Natural killer cell (primary cell): ENCODE results near the gene CCDC57. TPM values are rescaled to one million over a fixed set of nuclear protein-coding genes. Genes with fewer than 3 reads are reported as not detected.

Experiments used
- ATAC-seq, 3 donors: fragments of 150-1000 bp in 2 of 3; fragments of 200-7000 bp in 1 of 3; cut with Tn5 transposase; 1 replicate in 1 of 3; 2 replicates in 2 of 3; pipeline ENCODE4 v1.10.0; 2021; ENCODE audit warnings: mild to moderate bottlenecking in 2 of 3, moderate library complexity in 2 of 3
- DNase-seq, 2 donors: peaks; one replicate each; pipeline versions ENCODE4 v3.0.0 to v3.0.0-alpha.2; 2013 to 2021; ENCODE audit warnings: mixed read lengths in 1 of 2
- H3K27ac ChIP-seq: one replicate; pipeline ENCODE4 v1.5.1; 2013; ENCODE audit warnings: mild to moderate bottlenecking, low read length
- H3K27me3 ChIP-seq: one replicate; pipeline ENCODE4 v1.6.1; 2013; ENCODE audit warnings: low read length; ENCODE audit not compliant: control insufficient read depth, insufficient read depth
- H3K36me3 ChIP-seq: one replicate; pipeline ENCODE4 v1.6.1; 2013; ENCODE audit warnings: low read length; ENCODE audit not compliant: control insufficient read depth, insufficient read depth
- H3K4me1 ChIP-seq: one replicate; pipeline ENCODE4 v1.6.1; 2013; ENCODE audit warnings: low read length; ENCODE audit not compliant: control insufficient read depth, insufficient read depth
- H3K4me3 ChIP-seq: one replicate; pipeline ENCODE4 v1.5.1; 2013; ENCODE audit warnings: low read length
- H3K9me3 ChIP-seq: one replicate; pipeline ENCODE4 v1.6.1; 2013; ENCODE audit warnings: low read length; ENCODE audit not compliant: control insufficient read depth, insufficient read depth
- H3K27ac Mint-ChIP-seq, 2 donors: one replicate each; pipeline ENCODE4 v1.8.0; 2022; ENCODE audit warnings: mild to moderate bottlenecking in 2 of 2, mixed read lengths in 2 of 2, moderate library complexity in 1 of 2
- H3K27me3 Mint-ChIP-seq, 2 donors: one replicate each; pipeline ENCODE4 v1.8.0; 2022; ENCODE audit warnings: low read depth in 2 of 2, mixed read lengths in 2 of 2
- H3K36me3 Mint-ChIP-seq: one replicate; pipeline ENCODE4 v1.8.0; 2022; ENCODE audit warnings: mixed read lengths
- H3K4me1 Mint-ChIP-seq, 2 donors: one replicate each; pipeline ENCODE4 v1.8.0; 2022; ENCODE audit warnings: mixed read lengths in 2 of 2
- H3K4me3 Mint-ChIP-seq: one replicate; pipeline ENCODE4 v1.8.0; 2022; ENCODE audit warnings: mild to moderate bottlenecking, moderate library complexity, mixed read lengths
- H3K9me3 Mint-ChIP-seq, 2 donors: one replicate each; pipeline ENCODE4 v1.8.0; 2022; ENCODE audit warnings: mixed read lengths in 2 of 2
- CTCF ChIP-seq: fragments of 200-600 bp; IDR thresholded peaks from one replicate; pipeline ENCODE4 v1.8.0; 2022; ENCODE audit warnings: antibody characterized with exemption
- WGBS: methylation state at CpG from one replicate; pipeline ENCODE4 v1.1.7; 2013; ENCODE audit warnings: missing lambda C conversion rate; ENCODE audit not compliant: insufficient coverage; 5-methylcytosine and 5-hydroxymethylcytosine counted together
- intact Hi-C: fragments of 100-400 bp; cut with micrococcal nuclease; formaldehyde crosslinking; loops from one replicate; pipeline ENCODE4 v1.14.2; 2022
- total RNA-seq, 4 donors: library from RNA; stranded (reverse); fragments of 120-200 nt in 1 of 4; gene quantifications; one replicate each; pipeline versions ENCODE4 v1.2.3 to v1.2.4, GENCODE V29; 2013 to 2022

Gene CCDC57
- total RNA-seq, 3 donors from 2014 or later (not counting 1 experiment from before 2014, with no cell fraction given) = 69.7 to 79.2 (median 75.1) TPM

DNA sequence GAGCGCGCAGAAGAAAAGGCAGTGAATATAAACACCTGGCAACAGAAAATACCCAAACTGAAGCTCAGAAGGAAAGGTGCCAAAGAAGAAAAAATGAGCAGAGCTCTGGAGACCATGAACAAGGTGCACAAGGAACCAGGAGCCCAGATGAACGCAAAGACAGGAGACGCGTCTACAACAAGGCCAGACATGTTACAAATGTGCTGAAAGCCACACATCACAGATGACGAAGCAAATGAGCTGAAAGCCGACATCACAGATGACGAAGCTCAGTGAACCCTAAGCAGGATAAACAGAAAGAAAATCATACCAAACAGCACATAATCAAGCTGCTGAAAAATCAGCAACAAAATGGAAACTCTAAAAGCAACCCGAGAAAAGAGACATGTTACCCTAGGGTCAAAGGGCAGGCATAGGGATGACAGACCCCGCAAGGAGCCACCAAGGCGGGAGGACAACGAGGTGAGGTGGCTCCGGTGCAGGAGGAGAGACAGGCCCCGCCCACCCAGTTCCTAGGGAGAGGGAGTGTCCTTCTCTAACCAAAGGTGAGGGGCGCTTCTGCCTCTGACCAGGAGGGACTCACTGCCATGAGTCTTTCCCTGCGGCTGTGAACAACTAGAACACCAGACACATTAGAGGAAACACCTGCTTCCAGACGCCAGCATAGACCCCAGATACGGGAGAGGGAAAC, 39.1 kb downstream of the CCDC57 start:
- WGBS = 90% methylated on average over 18 of the region's 18 CpGs
- no peak overlapping the region for H3K4me3 Mint-ChIP-seq
- DNase-seq (no peak), ATAC-seq (no peak)
- Histone ChIP-seq H3K4me3 (no peak overlapping the region), H3K36me3 (peaks cover 6% of the 10 kb centered on the region), H3K4me1 (no peaks in the 10 kb centered on the region), H3K27me3 (no peaks in the 10 kb centered on the region), H3K9me3 (no peaks in the 10 kb centered on the region), H3K27ac (no peak overlapping the region)
- no peaks in the 10 kb centered on the region for H3K4me1 Mint-ChIP-seq
- H3K27me3 Mint-ChIP-seq = no peaks in the 10 kb centered on the region
- no peaks in the 10 kb centered on the region for H3K36me3 Mint-ChIP-seq
- no peaks in the 10 kb centered on the region for H3K9me3 Mint-ChIP-seq
- intact Hi-C loops = no loop called here
- TF ChIP-seq CTCF = no peak
- H3K27ac Mint-ChIP-seq = no peak overlapping the region

DNA sequence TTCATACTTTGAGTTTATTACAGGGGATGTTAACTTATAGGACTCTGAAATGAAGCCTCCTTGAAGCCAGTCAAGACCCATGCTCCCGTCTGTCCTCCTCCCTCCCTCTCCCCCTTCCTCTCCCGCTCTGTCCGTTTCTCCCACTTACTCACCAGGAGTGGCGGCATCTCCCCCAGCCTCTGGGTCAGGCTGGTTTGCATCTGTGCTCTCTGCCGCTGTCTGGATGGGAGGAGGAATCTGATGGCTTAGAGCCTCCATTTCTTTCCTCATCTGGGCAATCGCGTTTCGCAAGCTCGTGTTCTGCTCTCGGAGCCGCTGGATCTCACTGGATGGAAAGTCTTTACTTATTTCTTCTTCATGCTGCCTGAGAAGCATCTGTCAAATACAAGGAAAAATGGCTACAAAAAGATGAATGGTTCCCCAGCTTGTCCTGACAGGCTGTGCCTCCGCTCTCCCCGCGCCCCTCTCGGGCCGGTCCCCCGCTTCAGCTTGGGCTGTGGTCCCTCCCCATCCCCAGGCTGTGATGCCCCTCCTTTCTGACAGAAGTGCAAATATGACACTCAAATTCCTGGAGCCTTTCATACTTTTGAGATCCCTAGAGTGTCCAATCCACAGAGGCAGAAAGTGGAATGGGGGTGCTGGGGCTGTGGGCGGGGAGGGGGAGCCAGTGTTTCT, 40.0 kb downstream of the CCDC57 start:
- H3K36me3 Mint-ChIP-seq = no peaks in the 10 kb centered on the region
- no peaks in the 10 kb centered on the region for H3K27me3 Mint-ChIP-seq
- Histone ChIP-seq H3K4me3 (no peak overlapping the region), H3K9me3 (no peaks in the 10 kb centered on the region), H3K27ac (no peak overlapping the region), H3K4me1 (no peaks in the 10 kb centered on the region), H3K36me3 (peaks cover 3% of the 10 kb centered on the region), H3K27me3 (no peaks in the 10 kb centered on the region)
- H3K9me3 Mint-ChIP-seq = no peaks in the 10 kb centered on the region
- TF ChIP-seq CTCF = no peak
- ATAC-seq (no peak), DNase-seq (no peak)
- H3K27ac Mint-ChIP-seq = no peak overlapping the region
- intact Hi-C loops = no loop called here
- over 99% methylated on average over 16 of the region's 18 CpGs for WGBS
- no peaks in the 10 kb centered on the region for H3K4me1 Mint-ChIP-seq
- H3K4me3 Mint-ChIP-seq = no peak overlapping the region

DNA sequence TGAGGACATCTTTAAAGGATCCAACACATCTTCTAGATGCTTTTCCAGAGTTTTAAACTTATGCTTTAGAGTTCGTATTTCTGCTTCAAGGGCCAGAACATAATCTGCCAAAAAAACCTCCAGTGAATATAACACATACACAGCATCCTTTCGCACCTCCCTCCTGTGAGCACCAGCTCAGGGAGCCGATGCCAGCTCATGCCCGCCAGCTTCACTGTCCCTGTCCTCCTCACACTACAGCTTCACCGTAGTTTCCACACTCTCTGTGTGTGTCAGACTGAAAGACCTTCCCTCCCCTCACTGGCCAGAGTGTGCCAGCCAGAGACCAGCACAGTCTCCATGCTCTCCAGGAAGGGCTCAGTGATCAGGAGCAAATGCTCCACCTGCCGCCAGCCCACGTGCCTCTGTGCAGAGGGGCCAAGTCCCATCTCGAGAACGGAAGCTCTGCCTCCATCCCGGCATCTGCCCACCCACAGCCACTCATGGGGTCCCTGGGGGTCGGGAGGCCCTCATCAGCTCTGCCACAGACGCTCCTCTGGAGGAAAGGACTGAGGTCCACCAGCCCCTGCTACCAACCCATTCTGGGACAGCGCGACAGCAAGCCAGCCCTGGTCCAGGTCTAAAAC, 40.8 kb downstream of the CCDC57 start:
- DNase-seq = no peak
- 92% methylated on average over 14 of the region's 14 CpGs for WGBS
- Histone ChIP-seq H3K9me3 (no peaks in the 10 kb centered on the region), H3K27ac (no peak overlapping the region), H3K36me3 (peaks cover 3% of the 10 kb centered on the region), H3K4me1 (no peaks in the 10 kb centered on the region), H3K27me3 (no peaks in the 10 kb centered on the region), H3K4me3 (no peak overlapping the region)
- TF ChIP-seq CTCF = no peak
- Mint-ChIP-seq H3K9me3 (no peaks in the 10 kb centered on the region), H3K27me3 (no peaks in the 10 kb centered on the region), H3K36me3 (no peaks in the 10 kb centered on the region), H3K27ac (no peak overlapping the region), H3K4me1 (no peaks in the 10 kb centered on the region), H3K4me3 (no peak overlapping the region)
- intact Hi-C loops = no loop called here
- no peak for ATAC-seq
